Peyer's patch (tissue), 4 donors: ENCODE data around the gene RNF222.

Source experiments
- POLR2A ChIP-seq, 2 donors: fragments of 450-650 bp; IDR thresholded peaks; one replicate each; pipeline ENCODE4 v1.5.1; 2017; ENCODE audit warnings: antibody characterized with exemption in 2 of 2, mild to moderate bottlenecking in 2 of 2, moderate library complexity in 2 of 2
- TF ChIP-seq, protein P1 (sequence below), 6 experiments: fragments of 450-650 bp in 4 of 6; fragments of 200-600 bp in 2 of 6; sonication (generic) in 1 of 6; IDR thresholded peaks; one replicate each; pipeline ENCODE4 v1.5.1; 2017 to 2019; ENCODE audit warnings: antibody characterized with exemption in 6 of 6, mild to moderate bottlenecking in 3 of 6, moderate library complexity in 1 of 6

DNA sequence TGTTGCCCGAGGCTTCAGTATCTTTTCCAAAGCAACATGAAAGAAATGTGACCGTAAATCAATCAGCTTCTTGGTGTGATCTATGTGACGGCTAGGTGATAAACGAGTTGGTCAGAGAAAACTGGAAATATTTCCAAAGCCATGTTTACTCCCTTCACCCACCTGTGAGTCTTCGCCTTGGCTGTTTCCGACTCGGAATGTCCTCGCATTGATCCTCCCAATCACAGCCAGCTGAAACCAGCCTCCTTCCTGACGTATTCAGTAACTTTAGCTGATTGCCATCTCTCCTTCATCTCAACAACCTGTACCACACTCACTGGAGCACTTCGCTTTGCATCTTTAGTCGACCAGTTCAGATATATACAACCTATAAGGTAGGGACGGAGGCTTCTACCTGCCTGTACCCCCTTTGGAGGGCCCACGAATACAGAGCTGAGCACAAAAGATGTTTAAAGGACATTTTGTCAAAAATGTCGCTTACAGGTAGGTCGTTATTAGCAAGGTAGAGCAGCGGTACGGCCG lies 21.8 kb downstream of the RNF222 start:
- TF ChIP-seq, protein P1, sequence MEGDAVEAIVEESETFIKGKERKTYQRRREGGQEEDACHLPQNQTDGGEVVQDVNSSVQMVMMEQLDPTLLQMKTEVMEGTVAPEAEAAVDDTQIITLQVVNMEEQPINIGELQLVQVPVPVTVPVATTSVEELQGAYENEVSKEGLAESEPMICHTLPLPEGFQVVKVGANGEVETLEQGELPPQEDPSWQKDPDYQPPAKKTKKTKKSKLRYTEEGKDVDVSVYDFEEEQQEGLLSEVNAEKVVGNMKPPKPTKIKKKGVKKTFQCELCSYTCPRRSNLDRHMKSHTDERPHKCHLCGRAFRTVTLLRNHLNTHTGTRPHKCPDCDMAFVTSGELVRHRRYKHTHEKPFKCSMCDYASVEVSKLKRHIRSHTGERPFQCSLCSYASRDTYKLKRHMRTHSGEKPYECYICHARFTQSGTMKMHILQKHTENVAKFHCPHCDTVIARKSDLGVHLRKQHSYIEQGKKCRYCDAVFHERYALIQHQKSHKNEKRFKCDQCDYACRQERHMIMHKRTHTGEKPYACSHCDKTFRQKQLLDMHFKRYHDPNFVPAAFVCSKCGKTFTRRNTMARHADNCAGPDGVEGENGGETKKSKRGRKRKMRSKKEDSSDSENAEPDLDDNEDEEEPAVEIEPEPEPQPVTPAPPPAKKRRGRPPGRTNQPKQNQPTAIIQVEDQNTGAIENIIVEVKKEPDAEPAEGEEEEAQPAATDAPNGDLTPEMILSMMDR (IDR thresholded peaks at IDR 0.05): no peak
- TF ChIP-seq POLR2A (IDR thresholded peaks at IDR 0.05): no peak
